ENCODE measurements around the gene DNAH10.

DNA sequence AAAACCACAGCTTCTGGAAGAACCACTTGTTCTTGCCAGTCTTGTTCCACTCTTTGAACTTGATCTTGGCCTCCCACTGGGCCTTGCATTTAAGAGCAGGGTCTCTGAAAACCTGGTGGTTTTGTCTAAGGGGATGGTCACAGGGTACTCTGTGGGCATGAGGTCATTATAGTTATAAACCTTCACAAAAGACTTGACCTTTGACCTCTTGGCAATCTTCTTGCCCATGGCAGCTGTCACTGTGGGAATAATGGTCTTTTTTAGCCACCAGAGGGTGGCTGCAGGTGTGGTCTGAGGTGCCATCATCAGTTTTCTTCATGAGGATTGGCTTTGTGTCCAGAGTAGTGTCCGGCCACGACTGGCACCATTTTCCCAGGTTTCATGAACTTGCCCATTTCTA, 40.9 kb upstream of the DNAH10 start:
- TF ChIP-seq, protein P1, sequence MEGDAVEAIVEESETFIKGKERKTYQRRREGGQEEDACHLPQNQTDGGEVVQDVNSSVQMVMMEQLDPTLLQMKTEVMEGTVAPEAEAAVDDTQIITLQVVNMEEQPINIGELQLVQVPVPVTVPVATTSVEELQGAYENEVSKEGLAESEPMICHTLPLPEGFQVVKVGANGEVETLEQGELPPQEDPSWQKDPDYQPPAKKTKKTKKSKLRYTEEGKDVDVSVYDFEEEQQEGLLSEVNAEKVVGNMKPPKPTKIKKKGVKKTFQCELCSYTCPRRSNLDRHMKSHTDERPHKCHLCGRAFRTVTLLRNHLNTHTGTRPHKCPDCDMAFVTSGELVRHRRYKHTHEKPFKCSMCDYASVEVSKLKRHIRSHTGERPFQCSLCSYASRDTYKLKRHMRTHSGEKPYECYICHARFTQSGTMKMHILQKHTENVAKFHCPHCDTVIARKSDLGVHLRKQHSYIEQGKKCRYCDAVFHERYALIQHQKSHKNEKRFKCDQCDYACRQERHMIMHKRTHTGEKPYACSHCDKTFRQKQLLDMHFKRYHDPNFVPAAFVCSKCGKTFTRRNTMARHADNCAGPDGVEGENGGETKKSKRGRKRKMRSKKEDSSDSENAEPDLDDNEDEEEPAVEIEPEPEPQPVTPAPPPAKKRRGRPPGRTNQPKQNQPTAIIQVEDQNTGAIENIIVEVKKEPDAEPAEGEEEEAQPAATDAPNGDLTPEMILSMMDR (conservative IDR thresholded peaks at IDR 0.05; ENCODE audit: low read length), result no peak
- no peak for TF ChIP-seq EZH2phosphoT487 (IDR thresholded peaks at IDR 0.05; ENCODE audit: borderline replicate concordance)

All from Loucy (cell line).